Stimulated activated CD4-positive, alpha-beta T cell treated with anti-CD3 and anti-CD28 coated beads, Interleukin-2, amount 100 ng/mL, for 4 hours (primary cell): ENCODE data around the gene SDSL.

ENCODE experiments used
- DNase-seq: peaks from one replicate; pipeline ENCODE4 v3.0.0-alpha.2; 2020; ENCODE audit warnings: low read depth

SDSL gene

GRCh38 chr12:113420996-113421595, 1.1 kb upstream of the SDSL start:
- no peak for DNase-seq

GRCh38 chr12:113422886-113423669, 898 bp downstream of the SDSL start:
- no peak for DNase-seq

- DNase-seq = no peak
Observed at GRCh38 chr12:113424456-113424855, 2.3 kb downstream of the SDSL start.

GRCh38 chr12:113424915-113425823, 3.0 kb downstream of the SDSL start:
- DNase-seq = peak; percentile 8

GRCh38 chr12:113425960-113426453, 3.8 kb downstream of the SDSL start:
- no peak for DNase-seq

GRCh38 chr12:113427882-113428281, 5.7 kb downstream of the SDSL start:
- DNase-seq = no peak

- no peak for DNase-seq
Observed at GRCh38 chr12:113428482-113428881, 6.3 kb downstream of the SDSL start.

GRCh38 chr12:113432986-113433385, 10.8 kb downstream of the SDSL start:
- no peak for DNase-seq

- no peak for DNase-seq
Observed at GRCh38 chr12:113435367-113435766, 13.2 kb downstream of the SDSL start.

GRCh38 chr12:113436586-113436985, 14.4 kb downstream of the SDSL start:
- DNase-seq = no peak

GRCh38 chr12:113436993-113437728, 15.0 kb downstream of the SDSL start:
- DNase-seq = no peak

GRCh38 chr12:113437729-113438100, 15.5 kb downstream of the SDSL start:
- DNase-seq = no peak

GRCh38 chr12:113438523-113439300, 16.5 kb downstream of the SDSL start:
- no peak for DNase-seq

GRCh38 chr12:113439301-113439597, 17.1 kb downstream of the SDSL start:
- no peak for DNase-seq

- no peak for DNase-seq
Observed at GRCh38 chr12:113439606-113440030, 17.4 kb downstream of the SDSL start.

GRCh38 chr12:113440336-113440735, 18.2 kb downstream of the SDSL start:
- no peak for DNase-seq

GRCh38 chr12:113440947-113441782, 19.0 kb downstream of the SDSL start:
- DNase-seq = no peak

GRCh38 chr12:113443030-113443539, 20.9 kb downstream of the SDSL start:
- no peak for DNase-seq

GRCh38 chr12:113445544-113446171, 23.5 kb downstream of the SDSL start:
- DNase-seq = no peak

- DNase-seq = no peak
Observed at GRCh38 chr12:113448873-113449272, 26.7 kb downstream of the SDSL start.
